ENCODE data around the gene DUOX1.
"Not testable (repeated sequence)": the region's sequence is repeated elsewhere in the genome, so short reads cannot be mapped to it uniquely, and the experiment has no call there.

The DUOX1 gene

GRCh38 chr15:45121706-45122417 is 7.9 kb upstream of the DUOX1 start:
- peak; percentile 82 to 90 (median 88) for DNase-seq

- DNase-seq: no peak
Observed at GRCh38 chr15:45122719-45123118, 7.1 kb upstream of the DUOX1 start.

GRCh38 chr15:45123397-45123796 is 6.4 kb upstream of the DUOX1 start:
- DNase-seq: no peak

- peak; percentile 56 to 68 (median 61) for DNase-seq
Observed at GRCh38 chr15:45126535-45127158, 3.1 kb upstream of the DUOX1 start.

GRCh38 chr15:45128971-45129639 is 689 bp upstream of the DUOX1 start:
- DNase-seq: no peak

GRCh38 chr15:45130291-45131000 is 652 bp downstream of the DUOX1 start:
- DNase-seq: no peak

- no peak for DNase-seq
Observed at GRCh38 chr15:45131510-45131909, 1.7 kb downstream of the DUOX1 start.

- no peak for DNase-seq
Observed at GRCh38 chr15:45132844-45133560, 3.2 kb downstream of the DUOX1 start.

GRCh38 chr15:45133561-45133920 is 3.7 kb downstream of the DUOX1 start:
- DNase-seq: no peak

- DNase-seq: no peak
Observed at GRCh38 chr15:45134046-45134445, 4.3 kb downstream of the DUOX1 start.

- DNase-seq: peak in 2 of 4 experiments; percentile 32 to 57
Observed at GRCh38 chr15:45134682-45135604, 5.1 kb downstream of the DUOX1 start.

GRCh38 chr15:45135705-45136377 is 6.0 kb downstream of the DUOX1 start:
- not testable (repeated sequence) for DNase-seq

GRCh38 chr15:45136378-45136764 is 6.6 kb downstream of the DUOX1 start:
- no peak for DNase-seq

GRCh38 chr15:45137703-45138102 is 7.9 kb downstream of the DUOX1 start:
- no peak for DNase-seq

GRCh38 chr15:45138814-45139765 is 9.3 kb downstream of the DUOX1 start:
- DNase-seq: no peak

GRCh38 chr15:45139770-45140169 is 10.0 kb downstream of the DUOX1 start:
- no peak for DNase-seq

GRCh38 chr15:45140557-45141250 is 10.9 kb downstream of the DUOX1 start:
- no peak for DNase-seq

GRCh38 chr15:45141386-45141785 is 11.6 kb downstream of the DUOX1 start:
- DNase-seq: no peak

GRCh38 chr15:45143056-45143455 is 13.3 kb downstream of the DUOX1 start:
- DNase-seq: no peak

All from suppressor macrophage (primary cell).